ENCODE results near the gene UBE2U. TPM values are rescaled to one million over a fixed set of nuclear protein-coding genes. Genes with fewer than 3 reads are reported as not detected.

The UBE2U gene
- polyA plus RNA-seq, 1 donor from 2014 or later = not detected

- Histone ChIP-seq H3K27ac (ENCODE audit: low read length) (no peak overlapping the region), H3K9me3 (ENCODE audit: low read length) (no peaks in the 10 kb centered on the region), H3K27me3 (ENCODE audit: insufficient read depth, low read depth, low read length) (no peaks in the 10 kb centered on the region), H3K9me2 (ENCODE audit: insufficient read depth, low read length) (no peaks in the 10 kb centered on the region), H3K4me2 (ENCODE audit: low read length) (no peak overlapping the region), H3K4me3 (ENCODE audit: low read length) (no peak overlapping the region), H3K36me3 (ENCODE audit: insufficient read depth, low read length) (no peaks in the 10 kb centered on the region), H4K20me1 (ENCODE audit: insufficient read depth) (no peaks in the 10 kb centered on the region), H3K9ac (ENCODE audit: low read length) (no peak overlapping the region), H2AFZ (ENCODE audit: low read depth, low read length) (no peak overlapping the region), H3K79me2 (replicated peaks; ENCODE audit: insufficient read depth, low read length) (no peaks in the 10 kb centered on the region), H3F3A (ENCODE audit: insufficient read depth, low read length, poor library complexity, severe bottlenecking) (no peaks in the 10 kb centered on the region)
- no peak for TF ChIP-seq CTCF (IDR thresholded peaks at IDR 0.05; ENCODE audit: poor library complexity, severe bottlenecking)
- no peak for TF ChIP-seq MXI1 (conservative IDR thresholded peaks at IDR 0.05; ENCODE audit: poor library complexity, severe bottlenecking)
- TF ChIP-seq POLR2AphosphoS5 (IDR thresholded peaks at IDR 0.05) = no peak
- TF ChIP-seq EP300 (conservative IDR thresholded peaks at IDR 0.05; ENCODE audit: poor library complexity, severe bottlenecking) = no peak
These were observed 30.0 kb upstream of the UBE2U start for GRCh38 chr1:64173336-64173940.

- Histone ChIP-seq H2AFZ (ENCODE audit: low read depth, low read length) (no peak overlapping the region), H3K79me2 (replicated peaks; ENCODE audit: insufficient read depth, low read length) (no peaks in the 10 kb centered on the region), H3K9ac (ENCODE audit: low read length) (no peak overlapping the region), H3K4me2 (ENCODE audit: low read length) (no peak overlapping the region), H3K36me3 (ENCODE audit: insufficient read depth, low read length) (no peaks in the 10 kb centered on the region), H3K27ac (ENCODE audit: low read length) (no peak overlapping the region), H3K27me3 (ENCODE audit: insufficient read depth, low read depth, low read length) (no peaks in the 10 kb centered on the region), H3K4me3 (ENCODE audit: low read length) (no peak overlapping the region), H4K20me1 (ENCODE audit: insufficient read depth) (no peaks in the 10 kb centered on the region), H3K9me2 (ENCODE audit: insufficient read depth, low read length) (no peaks in the 10 kb centered on the region), H3K9me3 (ENCODE audit: low read length) (no peaks in the 10 kb centered on the region), H3F3A (ENCODE audit: insufficient read depth, low read length, poor library complexity, severe bottlenecking) (no peaks in the 10 kb centered on the region)
- no peak for TF ChIP-seq RAD21 (conservative IDR thresholded peaks at IDR 0.05)
- no peak for TF ChIP-seq MXI1 (conservative IDR thresholded peaks at IDR 0.05; ENCODE audit: poor library complexity, severe bottlenecking)
- TF ChIP-seq EZH2 (IDR thresholded peaks at IDR 0.05; ENCODE audit: borderline replicate concordance, insufficient read depth, low read length, poor library complexity, severe bottlenecking) = no peak
- no peak for TF ChIP-seq EP300 (conservative IDR thresholded peaks at IDR 0.05; ENCODE audit: poor library complexity, severe bottlenecking)
- no peak for TF ChIP-seq CTCF (IDR thresholded peaks at IDR 0.05; ENCODE audit: poor library complexity, severe bottlenecking)
- TF ChIP-seq TAF1 (IDR thresholded peaks at IDR 0.05; ENCODE audit: low read depth) = no peak
- TF ChIP-seq SMC3 (conservative IDR thresholded peaks at IDR 0.05; ENCODE audit: poor library complexity) = no peak
- TF ChIP-seq REST (IDR thresholded peaks at IDR 0.05; ENCODE audit: borderline replicate concordance) = no peak
- TF ChIP-seq POLR2AphosphoS5 (IDR thresholded peaks at IDR 0.05) = no peak
These were observed 27.8 kb upstream of the UBE2U start for GRCh38 chr1:64175639-64176038.
